WTC11 (cell line): Measurements from ENCODE around the gene C5orf15.

ENCODE experiments used
- FOXJ3 ChIP-seq: sonication (generic); formaldehyde crosslinking; IDR thresholded peaks from 2 replicates; pipeline ENCODE4 v1.9.0; 2021; ENCODE audit warnings: missing genetic modification reagents, mild to moderate bottlenecking, borderline replicate concordance
- KAT7 ChIP-seq: sonication (generic); formaldehyde crosslinking; IDR thresholded peaks from 2 replicates; pipeline ENCODE4 v1.8.1; 2023; ENCODE audit warnings: missing genetic modification reagents, mild to moderate bottlenecking, borderline replicate concordance
- NR3C1 ChIP-seq: sonication (generic); formaldehyde crosslinking; conservative IDR thresholded peaks from 2 replicates; pipeline ENCODE4 v1.8.1; 2023; ENCODE audit warnings: low read depth, mild to moderate bottlenecking, missing genetic modification reagents
- TF ChIP-seq, protein P1 (sequence below): fragments of 200-600 bp; IDR thresholded peaks from 2 replicates; pipeline ENCODE4 v1.8.0; 2022; ENCODE audit warnings: antibody characterized with exemption
- TF ChIP-seq, protein P2 (sequence below): fragments of 250-450 bp; sonication (Bioruptor Pico); IDR thresholded peaks from 2 replicates; pipeline ENCODE4 v1.9.0; 2021; ENCODE audit warnings: mild to moderate bottlenecking
- TF ChIP-seq, protein P3 (sequence below): sonication (generic); formaldehyde crosslinking; conservative IDR thresholded peaks from 2 replicates; pipeline ENCODE4 v1.8.1; 2023; ENCODE audit warnings: mild to moderate bottlenecking, low read depth, missing genetic modification reagents, moderate library complexity

DNA sequence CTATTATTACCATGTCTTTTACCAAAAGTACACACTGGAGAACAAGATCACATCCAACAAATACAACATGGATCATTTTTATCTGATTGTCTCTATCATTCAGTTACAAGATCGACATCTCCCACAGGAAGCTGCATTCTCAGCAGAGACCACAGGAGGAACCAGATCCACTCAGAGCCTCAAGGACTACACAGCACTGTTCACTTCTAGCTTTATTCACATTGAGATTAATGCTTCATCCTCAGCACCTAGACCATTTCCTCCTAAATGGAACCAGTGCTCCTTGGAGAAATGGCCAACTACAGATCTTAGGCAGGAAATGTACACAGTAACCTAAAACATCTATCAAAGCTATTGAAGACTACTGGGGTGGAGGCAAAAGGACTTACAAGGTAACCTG lies 13.3 kb upstream of the C5orf15 start:
- TF ChIP-seq NR3C1 (CRISPR knock-in tag), result no peak
- no peak for TF ChIP-seq KAT7 (CRISPR knock-in tag)
- TF ChIP-seq, protein P1, sequence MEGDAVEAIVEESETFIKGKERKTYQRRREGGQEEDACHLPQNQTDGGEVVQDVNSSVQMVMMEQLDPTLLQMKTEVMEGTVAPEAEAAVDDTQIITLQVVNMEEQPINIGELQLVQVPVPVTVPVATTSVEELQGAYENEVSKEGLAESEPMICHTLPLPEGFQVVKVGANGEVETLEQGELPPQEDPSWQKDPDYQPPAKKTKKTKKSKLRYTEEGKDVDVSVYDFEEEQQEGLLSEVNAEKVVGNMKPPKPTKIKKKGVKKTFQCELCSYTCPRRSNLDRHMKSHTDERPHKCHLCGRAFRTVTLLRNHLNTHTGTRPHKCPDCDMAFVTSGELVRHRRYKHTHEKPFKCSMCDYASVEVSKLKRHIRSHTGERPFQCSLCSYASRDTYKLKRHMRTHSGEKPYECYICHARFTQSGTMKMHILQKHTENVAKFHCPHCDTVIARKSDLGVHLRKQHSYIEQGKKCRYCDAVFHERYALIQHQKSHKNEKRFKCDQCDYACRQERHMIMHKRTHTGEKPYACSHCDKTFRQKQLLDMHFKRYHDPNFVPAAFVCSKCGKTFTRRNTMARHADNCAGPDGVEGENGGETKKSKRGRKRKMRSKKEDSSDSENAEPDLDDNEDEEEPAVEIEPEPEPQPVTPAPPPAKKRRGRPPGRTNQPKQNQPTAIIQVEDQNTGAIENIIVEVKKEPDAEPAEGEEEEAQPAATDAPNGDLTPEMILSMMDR, result no peak
- TF ChIP-seq, protein P2, sequence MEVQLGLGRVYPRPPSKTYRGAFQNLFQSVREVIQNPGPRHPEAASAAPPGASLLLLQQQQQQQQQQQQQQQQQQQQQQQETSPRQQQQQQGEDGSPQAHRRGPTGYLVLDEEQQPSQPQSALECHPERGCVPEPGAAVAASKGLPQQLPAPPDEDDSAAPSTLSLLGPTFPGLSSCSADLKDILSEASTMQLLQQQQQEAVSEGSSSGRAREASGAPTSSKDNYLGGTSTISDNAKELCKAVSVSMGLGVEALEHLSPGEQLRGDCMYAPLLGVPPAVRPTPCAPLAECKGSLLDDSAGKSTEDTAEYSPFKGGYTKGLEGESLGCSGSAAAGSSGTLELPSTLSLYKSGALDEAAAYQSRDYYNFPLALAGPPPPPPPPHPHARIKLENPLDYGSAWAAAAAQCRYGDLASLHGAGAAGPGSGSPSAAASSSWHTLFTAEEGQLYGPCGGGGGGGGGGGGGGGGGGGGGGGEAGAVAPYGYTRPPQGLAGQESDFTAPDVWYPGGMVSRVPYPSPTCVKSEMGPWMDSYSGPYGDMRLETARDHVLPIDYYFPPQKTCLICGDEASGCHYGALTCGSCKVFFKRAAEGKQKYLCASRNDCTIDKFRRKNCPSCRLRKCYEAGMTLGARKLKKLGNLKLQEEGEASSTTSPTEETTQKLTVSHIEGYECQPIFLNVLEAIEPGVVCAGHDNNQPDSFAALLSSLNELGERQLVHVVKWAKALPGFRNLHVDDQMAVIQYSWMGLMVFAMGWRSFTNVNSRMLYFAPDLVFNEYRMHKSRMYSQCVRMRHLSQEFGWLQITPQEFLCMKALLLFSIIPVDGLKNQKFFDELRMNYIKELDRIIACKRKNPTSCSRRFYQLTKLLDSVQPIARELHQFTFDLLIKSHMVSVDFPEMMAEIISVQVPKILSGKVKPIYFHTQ, result no peak
- TF ChIP-seq, protein P3, sequence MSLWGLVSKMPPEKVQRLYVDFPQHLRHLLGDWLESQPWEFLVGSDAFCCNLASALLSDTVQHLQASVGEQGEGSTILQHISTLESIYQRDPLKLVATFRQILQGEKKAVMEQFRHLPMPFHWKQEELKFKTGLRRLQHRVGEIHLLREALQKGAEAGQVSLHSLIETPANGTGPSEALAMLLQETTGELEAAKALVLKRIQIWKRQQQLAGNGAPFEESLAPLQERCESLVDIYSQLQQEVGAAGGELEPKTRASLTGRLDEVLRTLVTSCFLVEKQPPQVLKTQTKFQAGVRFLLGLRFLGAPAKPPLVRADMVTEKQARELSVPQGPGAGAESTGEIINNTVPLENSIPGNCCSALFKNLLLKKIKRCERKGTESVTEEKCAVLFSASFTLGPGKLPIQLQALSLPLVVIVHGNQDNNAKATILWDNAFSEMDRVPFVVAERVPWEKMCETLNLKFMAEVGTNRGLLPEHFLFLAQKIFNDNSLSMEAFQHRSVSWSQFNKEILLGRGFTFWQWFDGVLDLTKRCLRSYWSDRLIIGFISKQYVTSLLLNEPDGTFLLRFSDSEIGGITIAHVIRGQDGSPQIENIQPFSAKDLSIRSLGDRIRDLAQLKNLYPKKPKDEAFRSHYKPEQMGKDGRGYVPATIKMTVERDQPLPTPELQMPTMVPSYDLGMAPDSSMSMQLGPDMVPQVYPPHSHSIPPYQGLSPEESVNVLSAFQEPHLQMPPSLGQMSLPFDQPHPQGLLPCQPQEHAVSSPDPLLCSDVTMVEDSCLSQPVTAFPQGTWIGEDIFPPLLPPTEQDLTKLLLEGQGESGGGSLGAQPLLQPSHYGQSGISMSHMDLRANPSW (CRISPR knock-in tag), result no peak
- TF ChIP-seq FOXJ3 (CRISPR knock-in tag), result no peak
